Measurements from ENCODE around the gene MAP3K13. TPM values are rescaled to one million over a fixed set of nuclear protein-coding genes. Genes with fewer than 3 reads are reported as not detected.

Gene MAP3K13
- total RNA-seq, 1 experiment from 2014 or later, result 9.1 TPM

DNA sequence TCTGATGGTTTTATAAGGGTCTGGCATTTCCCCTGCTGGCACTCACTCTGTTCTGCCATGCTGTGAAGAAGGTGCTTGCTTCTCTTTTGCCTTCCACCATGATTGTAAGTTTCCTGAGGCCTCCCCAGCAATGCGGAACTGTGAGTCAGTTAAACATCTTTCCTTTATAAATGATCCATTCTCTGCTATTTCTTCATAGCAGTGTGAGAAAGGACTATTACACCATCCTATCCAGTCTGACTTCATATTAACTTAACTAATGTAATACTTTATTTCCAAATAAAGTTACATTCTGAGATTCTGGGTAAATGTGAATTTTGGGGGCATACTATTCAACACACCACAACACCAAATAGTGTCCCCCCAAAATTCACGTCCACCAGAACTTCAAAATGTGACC, 22.2 kb upstream of the MAP3K13 start:
- ChIA-PET CTCF (no interaction called here), POLR2A (no interaction called here)
- TF ChIP-seq, protein P1, sequence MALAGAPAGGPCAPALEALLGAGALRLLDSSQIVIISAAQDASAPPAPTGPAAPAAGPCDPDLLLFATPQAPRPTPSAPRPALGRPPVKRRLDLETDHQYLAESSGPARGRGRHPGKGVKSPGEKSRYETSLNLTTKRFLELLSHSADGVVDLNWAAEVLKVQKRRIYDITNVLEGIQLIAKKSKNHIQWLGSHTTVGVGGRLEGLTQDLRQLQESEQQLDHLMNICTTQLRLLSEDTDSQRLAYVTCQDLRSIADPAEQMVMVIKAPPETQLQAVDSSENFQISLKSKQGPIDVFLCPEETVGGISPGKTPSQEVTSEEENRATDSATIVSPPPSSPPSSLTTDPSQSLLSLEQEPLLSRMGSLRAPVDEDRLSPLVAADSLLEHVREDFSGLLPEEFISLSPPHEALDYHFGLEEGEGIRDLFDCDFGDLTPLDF (CRISPR knock-in tag; IDR thresholded peaks at IDR 0.05), result no peak
- TF ChIP-seq KAT7 (CRISPR knock-in tag; IDR thresholded peaks at IDR 0.05; ENCODE audit: borderline replicate concordance) (no peak), CDX4 (CRISPR knock-in tag; IDR thresholded peaks at IDR 0.05; ENCODE audit: borderline replicate concordance) (no peak), AFF4 (CRISPR knock-in tag; IDR thresholded peaks at IDR 0.05; ENCODE audit: borderline replicate concordance) (no peak), RORB (CRISPR knock-in tag; IDR thresholded peaks at IDR 0.05) (no peak), CREB1 (CRISPR knock-in tag; IDR thresholded peaks at IDR 0.05) (no peak), ATF3 (CRISPR knock-in tag; conservative IDR thresholded peaks at IDR 0.05) (no peak), MYBL2 (CRISPR knock-in tag; IDR thresholded peaks at IDR 0.05) (no peak), FOXP4 (CRISPR knock-in tag; IDR thresholded peaks at IDR 0.05) (no peak), CBFB (CRISPR knock-in tag; IDR thresholded peaks at IDR 0.05; ENCODE audit: low read depth) (no peak), MLX (CRISPR knock-in tag; IDR thresholded peaks at IDR 0.05) (no peak)
- TF ChIP-seq, protein P2, sequence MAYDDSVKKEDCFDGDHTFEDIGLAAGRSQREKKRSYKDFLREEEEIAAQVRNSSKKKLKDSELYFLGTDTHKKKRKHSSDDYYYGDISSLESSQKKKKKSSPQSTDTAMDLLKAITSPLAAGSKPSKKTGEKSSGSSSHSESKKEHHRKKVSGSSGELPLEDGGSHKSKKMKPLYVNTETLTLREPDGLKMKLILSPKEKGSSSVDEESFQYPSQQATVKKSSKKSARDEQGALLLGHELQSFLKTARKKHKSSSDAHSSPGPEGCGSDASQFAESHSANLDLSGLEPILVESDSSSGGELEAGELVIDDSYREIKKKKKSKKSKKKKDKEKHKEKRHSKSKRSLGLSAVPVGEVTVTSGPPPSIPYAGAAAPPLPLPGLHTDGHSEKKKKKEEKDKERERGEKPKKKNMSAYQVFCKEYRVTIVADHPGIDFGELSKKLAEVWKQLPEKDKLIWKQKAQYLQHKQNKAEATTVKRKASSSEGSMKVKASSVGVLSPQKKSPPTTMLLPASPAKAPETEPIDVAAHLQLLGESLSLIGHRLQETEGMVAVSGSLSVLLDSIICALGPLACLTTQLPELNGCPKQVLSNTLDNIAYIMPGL (CRISPR knock-in tag; IDR thresholded peaks at IDR 0.05), result no peak
- Mint-ChIP-seq H3K4me1 (no peaks in the 10 kb centered on the region), H3K27ac (no peak overlapping the region), H3K4me3 (no peak overlapping the region), H3K27me3 (ENCODE audit: low read depth) (peaks cover 3% of the 10 kb centered on the region; the same call in 1 of the 2 replicates), H3K9me3 (peaks cover 6% of the 10 kb centered on the region), H3K36me3 (no peaks in the 10 kb centered on the region)
- ATAC-seq (no peak), DNase-seq (ENCODE audit: low spot score) (no peak)

- no peak overlapping the region for H3K4me3 Mint-ChIP-seq
- POLR2A ChIA-PET, result no interaction called here
- TF ChIP-seq CBFB (CRISPR knock-in tag; IDR thresholded peaks at IDR 0.05; ENCODE audit: low read depth) (no peak), HMGA2 (CRISPR knock-in tag; IDR thresholded peaks at IDR 0.05) (no peak), FOXP1 (CRISPR knock-in tag; IDR thresholded peaks at IDR 0.05; ENCODE audit: borderline replicate concordance) (no peak), RORB (CRISPR knock-in tag; IDR thresholded peaks at IDR 0.05) (no peak), ETV6 (CRISPR knock-in tag; IDR thresholded peaks at IDR 0.05) (no peak), ZNF219 (CRISPR knock-in tag; IDR thresholded peaks at IDR 0.05; ENCODE audit: borderline replicate concordance) (no peak), FOXK1 (CRISPR knock-in tag; IDR thresholded peaks at IDR 0.05) (no peak), TEAD1 (CRISPR knock-in tag; IDR thresholded peaks at IDR 0.05) (no peak), ZNF121 (CRISPR knock-in tag; IDR thresholded peaks at IDR 0.05) (no peak), MXD4 (CRISPR knock-in tag; IDR thresholded peaks at IDR 0.05; ENCODE audit: borderline replicate concordance) (no peak)
- TF ChIP-seq, protein P3, sequence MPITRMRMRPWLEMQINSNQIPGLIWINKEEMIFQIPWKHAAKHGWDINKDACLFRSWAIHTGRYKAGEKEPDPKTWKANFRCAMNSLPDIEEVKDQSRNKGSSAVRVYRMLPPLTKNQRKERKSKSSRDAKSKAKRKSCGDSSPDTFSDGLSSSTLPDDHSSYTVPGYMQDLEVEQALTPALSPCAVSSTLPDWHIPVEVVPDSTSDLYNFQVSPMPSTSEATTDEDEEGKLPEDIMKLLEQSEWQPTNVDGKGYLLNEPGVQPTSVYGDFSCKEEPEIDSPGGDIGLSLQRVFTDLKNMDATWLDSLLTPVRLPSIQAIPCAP (CRISPR knock-in tag; IDR thresholded peaks at IDR 0.05), result no peak
- TF ChIP-seq, protein P4, sequence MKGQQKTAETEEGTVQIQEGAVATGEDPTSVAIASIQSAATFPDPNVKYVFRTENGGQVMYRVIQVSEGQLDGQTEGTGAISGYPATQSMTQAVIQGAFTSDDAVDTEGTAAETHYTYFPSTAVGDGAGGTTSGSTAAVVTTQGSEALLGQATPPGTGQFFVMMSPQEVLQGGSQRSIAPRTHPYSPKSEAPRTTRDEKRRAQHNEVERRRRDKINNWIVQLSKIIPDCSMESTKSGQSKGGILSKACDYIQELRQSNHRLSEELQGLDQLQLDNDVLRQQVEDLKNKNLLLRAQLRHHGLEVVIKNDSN (CRISPR knock-in tag; IDR thresholded peaks at IDR 0.05), result no peak
Measured at GRCh38 chr3:185341616-185342458, 21.1 kb upstream of the MAP3K13 start.

More at GRCh38 chr3:185341616-185342458, 21.1 kb upstream of the MAP3K13 start:
- peaks cover 11% of the 10 kb centered on the region for H3K9me3 Mint-ChIP-seq
- H3K27me3 Mint-ChIP-seq (ENCODE audit: low read depth), result peaks cover 3% of the 10 kb centered on the region; the same call in 1 of the 2 replicates
- no peak for ATAC-seq
- no peak for DNase-seq (ENCODE audit: low spot score)
- CTCF ChIA-PET, result no interaction called here
- no peaks in the 10 kb centered on the region; the same call in 1 of the 2 replicates for H3K36me3 Mint-ChIP-seq
- no peaks in the 10 kb centered on the region for H3K4me1 Mint-ChIP-seq
- no peak overlapping the region for H3K27ac Mint-ChIP-seq

Data from WTC11 (cell line).